ENCODE results near the gene KRT3. TPM values are rescaled to one million over a fixed set of nuclear protein-coding genes. Genes with fewer than 3 reads are reported as not detected.

Gene KRT3
- total and polyA plus RNA-seq, 12 donors, result not detected

GRCh38 chr12:52767427-52767826 is 28.5 kb downstream of the KRT3 start:
- DNase-seq, result no peak
- WGBS, 4 donors, result 35 to 70% (median 42%) methylated on average over 3 of the region's 3 CpGs
- H3K4me3 ChIP-seq, result no peak overlapping the region
- no peaks in the 10 kb centered on the region for H3K9me3 ChIP-seq (replicated peaks in 1 of 3)
- no peaks in the 10 kb centered on the region for H3K36me3 ChIP-seq (replicated peaks in 1 of 2)
- no peaks in the 10 kb centered on the region for H3K4me1 ChIP-seq (replicated peaks in 1 of 2)
- peaks cover 10% of the 10 kb centered on the region for H3K27me3 ChIP-seq
- intact Hi-C loops (cut with DNase I), result no loop called here
- no peak for TF ChIP-seq POLR2A (IDR thresholded peaks at IDR 0.05)
- TF ChIP-seq, protein P1, sequence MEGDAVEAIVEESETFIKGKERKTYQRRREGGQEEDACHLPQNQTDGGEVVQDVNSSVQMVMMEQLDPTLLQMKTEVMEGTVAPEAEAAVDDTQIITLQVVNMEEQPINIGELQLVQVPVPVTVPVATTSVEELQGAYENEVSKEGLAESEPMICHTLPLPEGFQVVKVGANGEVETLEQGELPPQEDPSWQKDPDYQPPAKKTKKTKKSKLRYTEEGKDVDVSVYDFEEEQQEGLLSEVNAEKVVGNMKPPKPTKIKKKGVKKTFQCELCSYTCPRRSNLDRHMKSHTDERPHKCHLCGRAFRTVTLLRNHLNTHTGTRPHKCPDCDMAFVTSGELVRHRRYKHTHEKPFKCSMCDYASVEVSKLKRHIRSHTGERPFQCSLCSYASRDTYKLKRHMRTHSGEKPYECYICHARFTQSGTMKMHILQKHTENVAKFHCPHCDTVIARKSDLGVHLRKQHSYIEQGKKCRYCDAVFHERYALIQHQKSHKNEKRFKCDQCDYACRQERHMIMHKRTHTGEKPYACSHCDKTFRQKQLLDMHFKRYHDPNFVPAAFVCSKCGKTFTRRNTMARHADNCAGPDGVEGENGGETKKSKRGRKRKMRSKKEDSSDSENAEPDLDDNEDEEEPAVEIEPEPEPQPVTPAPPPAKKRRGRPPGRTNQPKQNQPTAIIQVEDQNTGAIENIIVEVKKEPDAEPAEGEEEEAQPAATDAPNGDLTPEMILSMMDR (IDR thresholded peaks at IDR 0.05), result no peak
- no peak overlapping the region for H3K27ac ChIP-seq

GRCh38 chr12:52767020-52767379 is 28.9 kb downstream of the KRT3 start:
- H3K27ac ChIP-seq, result no peak overlapping the region
- no peaks in the 10 kb centered on the region for H3K4me1 ChIP-seq (replicated peaks in 1 of 2)
- H3K36me3 ChIP-seq (replicated peaks in 1 of 2), result no peaks in the 10 kb centered on the region
- peaks cover 10% of the 10 kb centered on the region for H3K27me3 ChIP-seq
- intact Hi-C loops (cut with DNase I), result no loop called here
- no peak overlapping the region for H3K4me3 ChIP-seq
- TF ChIP-seq, protein P1 (IDR thresholded peaks at IDR 0.05), result no peak
- TF ChIP-seq POLR2A (IDR thresholded peaks at IDR 0.05), result no peak
- no peak for DNase-seq
- WGBS, 4 donors, result 63 to 85% (median 69%) methylated on average over 1 of the region's 1 CpG
- H3K9me3 ChIP-seq (replicated peaks in 1 of 3), result no peaks in the 10 kb centered on the region

DNA sequence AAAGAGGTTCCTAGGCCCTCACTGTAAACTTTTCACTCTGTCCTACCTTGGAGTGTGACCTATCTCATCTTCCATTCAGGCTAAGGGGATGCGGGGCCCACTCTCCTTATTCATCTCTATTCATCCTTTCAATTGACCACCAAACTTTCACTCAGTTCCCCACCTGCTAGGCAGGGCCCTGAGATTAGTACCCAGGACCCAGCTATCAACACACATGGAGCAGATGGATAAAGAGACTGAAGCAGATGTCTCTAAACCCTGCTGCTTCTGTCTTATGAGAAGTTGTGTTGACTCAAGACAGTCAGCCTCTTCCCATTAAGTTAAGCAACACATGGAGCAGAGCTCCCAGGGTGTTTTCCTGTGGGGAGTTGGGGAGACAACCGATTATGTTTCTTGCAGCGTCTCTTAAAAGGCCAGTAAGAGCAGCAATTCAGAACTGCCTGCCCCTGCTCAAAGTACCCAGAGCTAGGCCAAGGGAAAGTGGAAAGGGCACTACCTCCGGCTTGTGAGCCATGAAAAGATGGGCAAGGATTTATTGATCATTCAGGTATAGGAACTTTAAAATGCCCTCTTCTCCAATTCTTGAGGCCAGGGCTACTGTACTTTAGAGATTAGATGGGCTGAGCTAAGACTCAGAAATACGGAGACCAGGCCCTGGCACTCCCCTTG is 29.4 kb downstream of the KRT3 start:
- H3K4me1 ChIP-seq (replicated peaks in 1 of 2), result no peaks in the 10 kb centered on the region
- no peaks in the 10 kb centered on the region for H3K9me3 ChIP-seq (replicated peaks in 1 of 3)
- H3K4me3 ChIP-seq, result no peak overlapping the region
- TF ChIP-seq, protein P1 (IDR thresholded peaks at IDR 0.05), result no peak
- WGBS, 4 donors, result 81 to 87% (median 84%) methylated on average over 5 of the region's 5 CpGs
- no peak for DNase-seq
- H3K36me3 ChIP-seq (replicated peaks in 1 of 2), result no peaks in the 10 kb centered on the region
- H3K27ac ChIP-seq, result no peak overlapping the region
- peaks cover 10% of the 10 kb centered on the region for H3K27me3 ChIP-seq
- intact Hi-C loops (cut with DNase I), result no loop called here

GRCh38 chr12:52765702-52766101 is 30.2 kb downstream of the KRT3 start:
- DNase-seq, result no peak
- no peak for TF ChIP-seq POLR2A (IDR thresholded peaks at IDR 0.05)
- TF ChIP-seq, protein P1 (IDR thresholded peaks at IDR 0.05), result no peak
- Histone ChIP-seq H3K4me3 (no peak overlapping the region), H3K27me3 (peaks cover 10% of the 10 kb centered on the region), H3K9me3 (replicated peaks in 1 of 3) (no peaks in the 10 kb centered on the region), H3K4me1 (replicated peaks in 1 of 2) (no peaks in the 10 kb centered on the region), H3K36me3 (replicated peaks in 1 of 2) (no peaks in the 10 kb centered on the region), H3K27ac (no peak overlapping the region)
- WGBS, 4 donors, result 50 to 74% (median 68%) methylated on average over 1 of the region's 1 CpG
- intact Hi-C loops (cut with DNase I), result no loop called here
